ENCODE data around the gene CATSPER3. TPM values are rescaled to one million over a fixed set of nuclear protein-coding genes. Genes with fewer than 3 reads are reported as not detected.

The CATSPER3 gene
- total and polyA plus RNA-seq, 2 of the 8 experiments (the other 6 are each of a cell fraction or from before 2014, with no cell fraction given) = 0.62 TPM; not detected in 1

GRCh38 chr5:135054546-135054945 is 86.8 kb downstream of the CATSPER3 start:
- CTCF ChIA-PET (ENCODE audit: partially characterized antibody) = interaction anchor here (1.4 kb wide), 1 partner anchor 18 kb away, joined by 3 read pairs; no protein-coding TSS in a partner anchor
- Histone ChIP-seq H2BK5ac (ENCODE audit: low read depth, low read length) (no peak overlapping the region), H4K91ac (replicated peaks; ENCODE audit: insufficient read length, low read length) (no peak overlapping the region), H2BK120ac (replicated peaks; ENCODE audit: low read depth, low read length) (no peak overlapping the region), H3K23me2 (ENCODE audit: low read depth, low read length) (peaks cover 7% of the 10 kb centered on the region; the same call in 1 of the 2 replicates), H3K4me2 (ENCODE audit: insufficient read depth in 1 of 2, low read depth in 2 of 2, low read length in 2 of 2) (no peak overlapping the region), H4K8ac (ENCODE audit: extremely low read depth, insufficient read depth, low read length) (no peak overlapping the region), H3K4me3 (ENCODE audit: extremely low read depth in 1 of 4, insufficient read depth in 2 of 4, low read depth in 3 of 4, low read length in 4 of 4) (no peak overlapping the region), H3K79me2 (ENCODE audit: control insufficient read depth in 1 of 2, insufficient read depth in 2 of 2, low read length in 2 of 2) (no peaks in the 10 kb centered on the region), H2AFZ (ENCODE audit: low read length) (no peak overlapping the region), H3K18ac (ENCODE audit: extremely low read depth, low read length) (no peak overlapping the region), H2BK20ac (ENCODE audit: low read length) (no peak overlapping the region), H3K56ac (replicated peaks; ENCODE audit: insufficient read length, low read depth, low read length) (no peak overlapping the region), H3K79me1 (ENCODE audit: low read depth, low read length) (no peaks in the 10 kb centered on the region), H3K4me1 (replicated peaks in 1 of 4; ENCODE audit: control insufficient read depth in 3 of 4, insufficient read depth in 4 of 4, low read length in 3 of 4) (peaks cover 0 to 5% (median under 1%) of the 10 kb centered on the region in 4 experiments; a peak in 3 of 7 replicates), H3K9me3 (ENCODE audit: insufficient read depth in 2 of 2, low read depth in 1 of 2, low read length in 1 of 2) (no peaks in the 10 kb centered on the region), H3K27ac (ENCODE audit: low read depth, low read length) (no peak overlapping the region), H2AK5ac (ENCODE audit: low read depth, low read length) (no peak overlapping the region), H3K23ac (ENCODE audit: insufficient read length) (no peak overlapping the region), H4K5ac (ENCODE audit: insufficient read length, low read depth, low read length) (no peak overlapping the region), H4K20me1 (replicated peaks in 1 of 2; ENCODE audit: control insufficient read depth in 1 of 2, insufficient read depth in 2 of 2, low read length in 2 of 2) (no peaks in the 10 kb centered on the region), H2BK15ac (ENCODE audit: low read length) (no peak overlapping the region), H2BK12ac (ENCODE audit: low read depth, low read length) (no peak overlapping the region), H3K14ac (ENCODE audit: insufficient read length) (no peak overlapping the region), H3K4ac (replicated peaks; ENCODE audit: insufficient read length, low read depth, low read length) (no peak overlapping the region), H3K27me3 (replicated peaks in 1 of 4; ENCODE audit: control insufficient read depth in 3 of 4, extremely low read depth in 1 of 4, insufficient read depth in 3 of 4, low read length in 3 of 4) (peaks cover 22 to 48% (median 39%) of the 10 kb centered on the region in 4 experiments), H3K9ac (replicated peaks in 1 of 4; ENCODE audit: extremely low read depth in 1 of 4, low read depth in 3 of 4, low read length in 3 of 4) (no peak overlapping the region), H3K36me3 (ENCODE audit: control insufficient read depth in 2 of 4, insufficient read depth in 4 of 4, low read length in 3 of 4) (no peaks in the 10 kb centered on the region)
- TF ChIP-seq CHD1 (IDR thresholded peaks at IDR 0.05; ENCODE audit: low read depth, low read length) = no peak
- TF ChIP-seq BRCA1 (IDR thresholded peaks at IDR 0.05; ENCODE audit: low read depth, low read length) = no peak
- TF ChIP-seq CBX8 (IDR thresholded peaks at IDR 0.05; ENCODE audit: borderline replicate concordance, low read depth, low read length) = no peak
- TF ChIP-seq ZNF274 (IDR thresholded peaks at IDR 0.05; ENCODE audit: borderline replicate concordance, extremely low read depth, low read length) = no peak
- no peak for TF ChIP-seq ATF3 (IDR thresholded peaks at IDR 0.05; ENCODE audit: insufficient read depth, low read depth, low read length)
- TF ChIP-seq KDM5A (IDR thresholded peaks at IDR 0.05; ENCODE audit: low read length) = no peak
- no peak for TF ChIP-seq SIRT6 (IDR thresholded peaks at IDR 0.05; ENCODE audit: low read length)
- no peak for TF ChIP-seq FOSL1 (IDR thresholded peaks at IDR 0.05; ENCODE audit: insufficient read depth, low read depth, low read length)
- no peak for TF ChIP-seq NRF1 (IDR thresholded peaks at IDR 0.05; ENCODE audit: low read depth, low read length)
- TF ChIP-seq MAX (IDR thresholded peaks at IDR 0.05) = no peak
- no peak for TF ChIP-seq TBP (IDR thresholded peaks at IDR 0.05; ENCODE audit: low read depth, low read length)
- TF ChIP-seq KDM1A (IDR thresholded peaks at IDR 0.05; ENCODE audit: borderline replicate concordance, low read length) = no peak
- no peak for TF ChIP-seq SP4 (IDR thresholded peaks at IDR 0.05; ENCODE audit: low read length)
- no peak for TF ChIP-seq BACH1 (IDR thresholded peaks at IDR 0.05; ENCODE audit: low read length)
- FAIRE-seq = no peak
- POLR2A ChIA-PET (ENCODE audit: partially characterized antibody) = no interaction called here
- no peak for DNase-seq (ENCODE audit: low read depth in 1 of 2, low spot score in 2 of 2)
- WGBS, 2 experiments (ENCODE audit: extremely low coverage in 1 of 2, insufficient coverage in 1 of 2, insufficient read length in 1 of 2, insufficient replicate concordance in 2 of 2, low coverage in 1 of 2, low lambda C conversion rate in 2 of 2, missing lambda C conversion rate in 1 of 2) = 93% methylated on average over 2 of the region's 2 CpGs; no CpG with 5 or more reads in 1 of the 2 experiments
